ENCODE results near the gene FRMD6.

DNA sequence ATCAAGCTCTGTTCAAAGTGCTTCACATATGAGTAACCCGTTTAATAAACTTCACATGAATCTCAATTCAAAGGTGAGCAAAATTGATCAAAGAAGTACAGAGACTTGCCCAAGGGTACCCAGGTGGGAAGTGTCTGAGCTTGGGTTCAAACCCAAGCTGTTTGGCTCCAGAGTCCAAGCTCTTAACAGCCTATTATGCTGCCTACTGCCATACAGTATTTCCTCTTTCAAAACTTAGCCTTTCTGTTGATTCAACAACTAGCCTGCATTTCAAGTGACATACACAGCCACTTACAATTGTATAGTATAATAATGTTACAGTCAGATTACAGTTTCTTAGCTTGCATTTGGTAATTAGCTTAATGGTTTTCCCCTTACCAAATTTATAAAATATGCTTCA is 29.7 kb downstream of the FRMD6 start:
- TF ChIP-seq POLR2A (IDR thresholded peaks at IDR 0.05): no peak
- TF ChIP-seq, protein P1, sequence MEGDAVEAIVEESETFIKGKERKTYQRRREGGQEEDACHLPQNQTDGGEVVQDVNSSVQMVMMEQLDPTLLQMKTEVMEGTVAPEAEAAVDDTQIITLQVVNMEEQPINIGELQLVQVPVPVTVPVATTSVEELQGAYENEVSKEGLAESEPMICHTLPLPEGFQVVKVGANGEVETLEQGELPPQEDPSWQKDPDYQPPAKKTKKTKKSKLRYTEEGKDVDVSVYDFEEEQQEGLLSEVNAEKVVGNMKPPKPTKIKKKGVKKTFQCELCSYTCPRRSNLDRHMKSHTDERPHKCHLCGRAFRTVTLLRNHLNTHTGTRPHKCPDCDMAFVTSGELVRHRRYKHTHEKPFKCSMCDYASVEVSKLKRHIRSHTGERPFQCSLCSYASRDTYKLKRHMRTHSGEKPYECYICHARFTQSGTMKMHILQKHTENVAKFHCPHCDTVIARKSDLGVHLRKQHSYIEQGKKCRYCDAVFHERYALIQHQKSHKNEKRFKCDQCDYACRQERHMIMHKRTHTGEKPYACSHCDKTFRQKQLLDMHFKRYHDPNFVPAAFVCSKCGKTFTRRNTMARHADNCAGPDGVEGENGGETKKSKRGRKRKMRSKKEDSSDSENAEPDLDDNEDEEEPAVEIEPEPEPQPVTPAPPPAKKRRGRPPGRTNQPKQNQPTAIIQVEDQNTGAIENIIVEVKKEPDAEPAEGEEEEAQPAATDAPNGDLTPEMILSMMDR (IDR thresholded peaks at IDR 0.05): no peak

Measured in Peyer's patch (tissue), 4 donors.